Measurements from ENCODE around the gene PTPRN2.

PTPRN2 gene

DNA sequence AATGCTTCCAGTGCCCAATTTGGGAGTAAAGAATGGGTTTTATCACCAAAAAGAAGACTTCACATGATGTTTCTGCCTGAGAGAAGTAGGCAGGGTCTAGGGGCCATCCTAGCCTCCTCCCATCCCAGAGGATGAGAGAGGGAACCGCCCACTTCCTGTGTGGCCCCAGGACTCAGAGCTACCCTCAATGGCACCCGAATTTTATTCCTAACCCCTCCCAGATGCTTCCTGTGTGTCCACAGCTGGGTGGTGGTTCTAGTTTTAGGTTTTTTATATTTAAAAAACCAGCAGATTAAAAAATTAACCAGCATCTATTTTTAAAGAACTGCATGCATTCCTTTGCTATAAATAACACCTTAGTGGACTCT lies 583.5 kb downstream of the PTPRN2 start:
- Histone ChIP-seq H3K36me3 (ENCODE audit: control insufficient read depth, insufficient read depth, low read length) (no peaks in the 10 kb centered on the region), H3K27me3 (ENCODE audit: control insufficient read depth, insufficient read depth, low read length) (no peaks in the 10 kb centered on the region), H3K9ac (no peak overlapping the region), H3K79me2 (no peaks in the 10 kb centered on the region), H3K4me2 (ENCODE audit: low read length) (no peak overlapping the region), H3K27ac (no peak overlapping the region), H3K4me1 (no peaks in the 10 kb centered on the region), H3K9me3 (ENCODE audit: control insufficient read depth, low read length) (no peaks in the 10 kb centered on the region), H3K4me3 (ENCODE audit: low read depth, low read length) (no peak overlapping the region), H2AFZ (no peak overlapping the region)
- TF ChIP-seq, protein P1, sequence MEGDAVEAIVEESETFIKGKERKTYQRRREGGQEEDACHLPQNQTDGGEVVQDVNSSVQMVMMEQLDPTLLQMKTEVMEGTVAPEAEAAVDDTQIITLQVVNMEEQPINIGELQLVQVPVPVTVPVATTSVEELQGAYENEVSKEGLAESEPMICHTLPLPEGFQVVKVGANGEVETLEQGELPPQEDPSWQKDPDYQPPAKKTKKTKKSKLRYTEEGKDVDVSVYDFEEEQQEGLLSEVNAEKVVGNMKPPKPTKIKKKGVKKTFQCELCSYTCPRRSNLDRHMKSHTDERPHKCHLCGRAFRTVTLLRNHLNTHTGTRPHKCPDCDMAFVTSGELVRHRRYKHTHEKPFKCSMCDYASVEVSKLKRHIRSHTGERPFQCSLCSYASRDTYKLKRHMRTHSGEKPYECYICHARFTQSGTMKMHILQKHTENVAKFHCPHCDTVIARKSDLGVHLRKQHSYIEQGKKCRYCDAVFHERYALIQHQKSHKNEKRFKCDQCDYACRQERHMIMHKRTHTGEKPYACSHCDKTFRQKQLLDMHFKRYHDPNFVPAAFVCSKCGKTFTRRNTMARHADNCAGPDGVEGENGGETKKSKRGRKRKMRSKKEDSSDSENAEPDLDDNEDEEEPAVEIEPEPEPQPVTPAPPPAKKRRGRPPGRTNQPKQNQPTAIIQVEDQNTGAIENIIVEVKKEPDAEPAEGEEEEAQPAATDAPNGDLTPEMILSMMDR (IDR thresholded peaks at IDR 0.05) = no peak

DNA sequence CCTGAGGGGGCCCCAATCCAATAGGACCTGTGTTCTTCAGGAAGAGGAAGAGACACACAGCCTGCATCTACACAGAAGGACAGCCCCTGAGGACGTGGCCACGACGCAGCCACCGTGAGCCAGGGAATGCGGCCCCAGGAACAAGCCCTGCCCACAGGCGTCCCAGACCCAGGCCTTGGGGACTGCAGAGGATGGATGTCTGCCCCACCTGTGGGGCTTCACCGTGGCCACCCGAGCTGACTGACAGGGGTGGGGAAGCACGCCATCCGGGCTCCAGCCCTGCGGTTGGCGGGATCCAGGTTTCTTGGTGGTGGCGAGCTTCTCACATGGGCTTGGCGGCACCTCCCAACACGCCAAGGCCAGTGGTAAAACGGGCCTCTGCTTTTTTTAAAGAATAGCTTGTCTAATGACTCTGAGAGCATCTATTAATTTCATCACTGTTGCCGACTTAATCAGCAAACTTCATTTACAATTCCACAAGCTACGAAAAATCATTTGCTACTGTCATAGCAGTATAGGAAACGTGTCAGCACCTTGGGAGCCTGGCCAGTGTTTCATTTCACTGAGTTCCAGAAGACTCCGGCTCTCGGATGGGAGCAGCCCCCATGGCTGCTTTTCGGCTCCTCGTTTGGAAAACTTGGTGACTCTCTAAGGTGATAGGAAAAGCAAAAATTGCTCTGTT lies 584.0 kb downstream of the PTPRN2 start:
- Histone ChIP-seq H3K4me2 (ENCODE audit: low read length) (no peak overlapping the region), H3K27ac (no peak overlapping the region), H3K79me2 (no peaks in the 10 kb centered on the region), H3K4me3 (ENCODE audit: low read depth, low read length) (no peak overlapping the region), H3K27me3 (ENCODE audit: control insufficient read depth, insufficient read depth, low read length) (no peaks in the 10 kb centered on the region), H3K36me3 (ENCODE audit: control insufficient read depth, insufficient read depth, low read length) (no peaks in the 10 kb centered on the region), H3K9me3 (ENCODE audit: control insufficient read depth, low read length) (no peaks in the 10 kb centered on the region), H2AFZ (no peak overlapping the region), H3K4me1 (no peaks in the 10 kb centered on the region), H3K9ac (no peak overlapping the region)
- TF ChIP-seq, protein P1 (IDR thresholded peaks at IDR 0.05) = no peak

DNA sequence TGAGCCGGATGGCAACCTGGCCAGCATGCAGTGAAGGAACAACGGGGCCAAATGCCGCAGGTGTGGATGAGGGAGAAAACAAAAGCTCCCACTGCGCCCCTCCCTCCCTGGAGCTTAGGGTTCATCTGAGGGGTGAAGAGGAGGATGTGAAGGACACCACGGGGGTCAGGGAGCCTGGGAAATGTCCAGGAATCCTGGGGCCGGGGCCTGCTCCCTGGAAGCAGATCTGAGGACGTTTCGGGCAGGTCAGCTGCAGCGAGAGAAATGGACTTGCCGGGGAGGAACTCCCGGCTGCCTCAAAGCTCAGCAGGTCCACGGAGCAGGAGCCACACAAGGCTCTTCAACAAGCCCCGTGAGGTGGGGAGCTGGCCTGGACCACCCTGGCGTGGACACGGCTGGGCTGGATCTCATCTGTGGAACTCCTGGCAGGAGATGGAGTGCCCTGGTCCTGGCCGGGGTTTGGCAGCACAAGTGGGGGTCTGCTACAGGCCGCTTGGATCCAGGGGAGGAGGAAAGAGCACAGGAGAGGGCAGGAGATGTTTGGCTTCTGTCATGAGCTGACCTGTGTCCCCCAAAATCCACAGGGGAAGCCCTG lies 585.0 kb downstream of the PTPRN2 start:
- Histone ChIP-seq H3K4me3 (ENCODE audit: low read depth, low read length) (no peak overlapping the region), H2AFZ (no peak overlapping the region), H3K4me1 (no peaks in the 10 kb centered on the region), H3K79me2 (no peaks in the 10 kb centered on the region), H3K27me3 (ENCODE audit: control insufficient read depth, insufficient read depth, low read length) (no peaks in the 10 kb centered on the region), H3K9ac (no peak overlapping the region), H3K27ac (no peak overlapping the region), H3K4me2 (ENCODE audit: low read length) (no peak overlapping the region), H3K36me3 (ENCODE audit: control insufficient read depth, insufficient read depth, low read length) (no peaks in the 10 kb centered on the region), H3K9me3 (ENCODE audit: control insufficient read depth, low read length) (no peaks in the 10 kb centered on the region)
- TF ChIP-seq, protein P1 (IDR thresholded peaks at IDR 0.05) = no peak

DNA sequence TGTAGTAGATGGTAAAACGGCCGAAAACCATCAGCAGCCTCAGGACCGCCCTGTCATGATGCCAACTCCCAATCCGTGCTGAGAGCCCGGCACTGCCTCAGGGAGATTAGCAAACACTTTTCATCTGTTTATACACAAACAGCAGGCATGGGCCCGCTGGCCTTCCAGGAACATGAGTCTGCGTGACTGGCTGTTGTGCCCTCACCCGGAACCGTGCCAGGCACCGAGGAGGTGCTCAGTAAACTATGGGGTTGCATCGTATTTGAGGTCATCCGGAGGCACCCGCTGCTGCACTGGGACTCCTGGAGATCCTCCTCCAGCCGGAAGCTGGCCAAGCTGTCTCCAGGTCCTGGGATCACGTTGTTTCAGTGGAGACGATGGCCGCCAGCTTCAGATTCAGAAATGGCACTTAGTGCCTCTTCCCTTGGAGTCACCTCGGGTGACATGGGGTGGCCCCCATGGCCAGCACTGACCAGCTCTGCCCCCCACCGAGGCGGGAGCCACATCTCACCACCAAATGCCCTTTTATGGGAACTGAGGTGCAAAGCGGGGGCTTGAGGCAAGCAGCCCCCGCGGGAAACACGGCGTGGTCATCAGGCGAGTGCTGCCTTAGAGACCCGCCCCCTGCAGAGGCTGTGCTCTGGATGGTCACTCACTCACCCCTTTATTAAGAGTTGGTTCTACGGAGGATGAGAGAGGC lies 585.9 kb downstream of the PTPRN2 start:
- TF ChIP-seq, protein P1 (IDR thresholded peaks at IDR 0.05) = no peak
- Histone ChIP-seq H2AFZ (no peak overlapping the region), H3K4me2 (ENCODE audit: low read length) (no peak overlapping the region), H3K9me3 (ENCODE audit: control insufficient read depth, low read length) (no peaks in the 10 kb centered on the region), H3K27me3 (ENCODE audit: control insufficient read depth, insufficient read depth, low read length) (no peaks in the 10 kb centered on the region), H3K4me3 (ENCODE audit: low read depth, low read length) (no peak overlapping the region), H3K36me3 (ENCODE audit: control insufficient read depth, insufficient read depth, low read length) (no peaks in the 10 kb centered on the region), H3K79me2 (no peaks in the 10 kb centered on the region), H3K27ac (no peak overlapping the region), H3K4me1 (no peaks in the 10 kb centered on the region), H3K9ac (no peak overlapping the region)

All from parathyroid adenoma (tissue), 2 donors.